ENCODE results near the gene WNT9B. TPM values are rescaled to one million over a fixed set of nuclear protein-coding genes. Genes with fewer than 3 reads are reported as not detected.

WNT9B gene
- total RNA-seq, 1 experiment from 2014 or later = not detected

GRCh38 chr17:46922804-46923635 is 71.6 kb downstream of the WNT9B start, which contains the start of gene GOSR2:
TSS of gene GOSR2 (plus strand) at chr17:46923160. CDS start at chr17:46923193, 33 bp downstream.
- peak within 1 kb of the TSS; percentile 89 for H3K4me3 ChIP-seq (ENCODE audit: low read depth, low read length)
- TF ChIP-seq, protein P1, sequence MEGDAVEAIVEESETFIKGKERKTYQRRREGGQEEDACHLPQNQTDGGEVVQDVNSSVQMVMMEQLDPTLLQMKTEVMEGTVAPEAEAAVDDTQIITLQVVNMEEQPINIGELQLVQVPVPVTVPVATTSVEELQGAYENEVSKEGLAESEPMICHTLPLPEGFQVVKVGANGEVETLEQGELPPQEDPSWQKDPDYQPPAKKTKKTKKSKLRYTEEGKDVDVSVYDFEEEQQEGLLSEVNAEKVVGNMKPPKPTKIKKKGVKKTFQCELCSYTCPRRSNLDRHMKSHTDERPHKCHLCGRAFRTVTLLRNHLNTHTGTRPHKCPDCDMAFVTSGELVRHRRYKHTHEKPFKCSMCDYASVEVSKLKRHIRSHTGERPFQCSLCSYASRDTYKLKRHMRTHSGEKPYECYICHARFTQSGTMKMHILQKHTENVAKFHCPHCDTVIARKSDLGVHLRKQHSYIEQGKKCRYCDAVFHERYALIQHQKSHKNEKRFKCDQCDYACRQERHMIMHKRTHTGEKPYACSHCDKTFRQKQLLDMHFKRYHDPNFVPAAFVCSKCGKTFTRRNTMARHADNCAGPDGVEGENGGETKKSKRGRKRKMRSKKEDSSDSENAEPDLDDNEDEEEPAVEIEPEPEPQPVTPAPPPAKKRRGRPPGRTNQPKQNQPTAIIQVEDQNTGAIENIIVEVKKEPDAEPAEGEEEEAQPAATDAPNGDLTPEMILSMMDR (IDR thresholded peaks at IDR 0.05; ENCODE audit: insufficient read depth in 1 of 2, low read depth in 1 of 2, low read length in 1 of 2, severe bottlenecking in 1 of 2, unreplicated experiment in 1 of 2) = no peak
- no peaks in the 10 kb centered on the region for H3K36me3 ChIP-seq (ENCODE audit: control insufficient read depth, insufficient read depth, low read length)
- H3K9me3 Mint-ChIP-seq (ENCODE audit: unreplicated experiment) = no peaks in the 10 kb centered on the region
- peak within 1 kb of the TSS; percentile 100 for H3K27ac Mint-ChIP-seq (ENCODE audit: unreplicated experiment)
- H3K27me3 ChIP-seq (replicated peaks; ENCODE audit: control insufficient read depth, insufficient read depth, low read length) = no peaks in the 10 kb centered on the region
- H3K4me1 ChIP-seq = peaks cover 18% of the 10 kb centered on the region
- peaks cover 14% of the 10 kb centered on the region for H3K36me3 Mint-ChIP-seq (ENCODE audit: insufficient read depth, unreplicated experiment)
- peak within 1 kb of the TSS; percentile 93 for H3K4me3 Mint-ChIP-seq (ENCODE audit: unreplicated experiment)
- peak; percentile 93 to 95 for DNase-seq
- BruUV-seq (replicated peaks) = no TSS peak
- POLR2A ChIA-PET = no interaction called here
- no peaks in the 10 kb centered on the region for H3K9me3 ChIP-seq
- no peaks in the 10 kb centered on the region for H3K27me3 Mint-ChIP-seq (ENCODE audit: insufficient read depth, unreplicated experiment)
- CTCF ChIA-PET = no interaction called here
- intact Hi-C loops (cut with micrococcal nuclease; ENCODE audit: unreplicated experiment) = loop anchor here (5.0 kb wide), 1 partner anchor 71 kb away; the partner anchor contains the start of gene WNT9B
- peaks cover 6% of the 10 kb centered on the region for H3K4me1 Mint-ChIP-seq (ENCODE audit: low read depth, unreplicated experiment)

DNA sequence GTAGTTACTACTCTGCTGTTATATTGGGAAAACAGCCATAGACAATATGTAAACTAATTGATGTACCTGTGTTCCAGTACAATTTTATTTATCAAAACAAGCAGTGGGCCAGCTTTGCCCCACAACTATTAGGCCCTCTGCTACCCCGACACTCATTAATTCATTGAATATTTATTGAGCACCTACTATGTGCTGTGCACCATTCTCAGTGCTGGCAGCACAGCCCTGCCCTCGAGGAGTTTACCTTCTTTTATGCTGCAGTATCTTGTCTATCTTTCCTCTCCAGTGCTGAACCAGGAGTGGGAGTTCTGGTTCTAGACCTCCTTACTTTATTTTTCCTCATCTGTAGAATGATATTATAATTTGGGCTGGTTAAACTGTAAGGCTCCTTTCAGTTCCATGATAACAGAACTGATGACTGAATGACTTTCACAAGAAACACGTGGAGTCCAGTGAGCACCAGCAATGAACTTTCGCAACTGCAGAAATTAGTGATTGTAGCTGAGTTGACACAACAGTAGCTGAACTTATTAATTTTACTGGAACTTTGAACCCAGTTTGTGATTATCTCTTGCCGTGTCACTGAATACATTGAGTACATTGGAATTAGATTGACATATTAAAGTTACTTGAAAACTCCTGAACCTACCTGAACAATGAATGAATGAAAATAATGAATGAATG is 73.9 kb downstream of the WNT9B start:
- H3K27ac Mint-ChIP-seq (ENCODE audit: unreplicated experiment) = no peak overlapping the region
- CTCF ChIA-PET = no interaction called here
- TF ChIP-seq, protein P1 (IDR thresholded peaks at IDR 0.05; ENCODE audit: insufficient read depth in 1 of 2, low read depth in 1 of 2, low read length in 1 of 2, severe bottlenecking in 1 of 2, unreplicated experiment in 1 of 2) = no peak
- no peak overlapping the region for H3K4me3 Mint-ChIP-seq (ENCODE audit: unreplicated experiment)
- H3K27me3 Mint-ChIP-seq (ENCODE audit: insufficient read depth, unreplicated experiment) = no peaks in the 10 kb centered on the region
- H3K9me3 Mint-ChIP-seq (ENCODE audit: unreplicated experiment) = no peaks in the 10 kb centered on the region
- POLR2A ChIA-PET = no interaction called here
- Histone ChIP-seq H3K9me3 (no peaks in the 10 kb centered on the region), H3K4me3 (ENCODE audit: low read depth, low read length) (no peak overlapping the region), H3K36me3 (ENCODE audit: control insufficient read depth, insufficient read depth, low read length) (peaks cover 2% of the 10 kb centered on the region; the same call in 1 of the 2 replicates), H3K27me3 (replicated peaks; ENCODE audit: control insufficient read depth, insufficient read depth, low read length) (no peaks in the 10 kb centered on the region), H3K4me1 (peaks cover 18% of the 10 kb centered on the region)
- no TSS peak for BruUV-seq (replicated peaks)
- intact Hi-C loops (cut with micrococcal nuclease; ENCODE audit: unreplicated experiment) = no loop called here
- peaks cover 15% of the 10 kb centered on the region for H3K4me1 Mint-ChIP-seq (ENCODE audit: low read depth, unreplicated experiment)
- DNase-seq = no peak
- H3K36me3 Mint-ChIP-seq (ENCODE audit: insufficient read depth, unreplicated experiment) = peaks cover 24% of the 10 kb centered on the region

DNA sequence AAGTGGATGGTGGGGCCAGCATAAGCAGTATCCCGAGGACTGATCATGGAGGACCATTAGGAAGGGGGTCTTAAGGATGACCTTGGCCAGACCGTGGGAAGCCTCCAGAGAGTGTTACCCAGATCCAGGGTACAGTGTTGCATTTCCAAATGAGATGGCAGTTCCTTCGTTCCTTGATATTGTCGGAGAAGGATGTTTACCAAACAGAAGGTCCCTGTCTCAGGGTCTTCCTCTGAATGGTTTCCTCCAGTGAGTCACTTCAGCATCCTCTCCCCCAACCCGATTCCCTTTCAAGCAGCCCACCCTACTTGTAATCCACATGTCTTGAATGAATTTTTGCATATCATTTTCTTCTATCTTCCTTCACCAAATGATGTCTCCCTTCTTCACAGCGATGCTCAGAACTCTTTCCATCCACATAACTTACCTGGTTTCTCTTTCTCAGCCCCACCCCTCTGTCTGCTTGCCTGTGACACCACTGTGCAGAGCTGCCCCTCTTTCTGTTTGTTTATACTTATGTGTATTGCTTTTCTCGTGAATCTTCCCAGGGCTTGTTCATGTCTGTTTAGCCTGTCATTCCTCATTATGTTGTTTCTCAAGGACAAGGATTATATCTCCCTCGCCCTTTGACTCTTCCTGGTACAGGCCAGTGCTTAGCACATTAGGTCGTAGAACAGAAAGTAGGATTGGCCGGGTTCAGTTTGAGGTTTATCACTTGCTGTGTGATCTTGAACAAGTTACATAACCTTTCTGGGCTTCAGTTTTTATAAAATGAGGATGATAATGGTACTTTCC is 77.3 kb downstream of the WNT9B start:
- intact Hi-C loops (cut with micrococcal nuclease; ENCODE audit: unreplicated experiment) = no loop called here

More for the DNA sequence above, 77.3 kb downstream of the WNT9B start:
- ChIA-PET CTCF (no interaction called here), POLR2A (no interaction called here)
- no peaks in the 10 kb centered on the region for H3K27me3 Mint-ChIP-seq (ENCODE audit: insufficient read depth, unreplicated experiment)
- no peaks in the 10 kb centered on the region for H3K9me3 Mint-ChIP-seq (ENCODE audit: unreplicated experiment)
- Histone ChIP-seq H3K36me3 (ENCODE audit: control insufficient read depth, insufficient read depth, low read length) (peaks cover 7% of the 10 kb centered on the region), H3K4me1 (peaks cover 18% of the 10 kb centered on the region), H3K27me3 (replicated peaks; ENCODE audit: control insufficient read depth, insufficient read depth, low read length) (no peaks in the 10 kb centered on the region), H3K9me3 (no peaks in the 10 kb centered on the region), H3K4me3 (ENCODE audit: low read depth, low read length) (no peak overlapping the region)
- H3K27ac Mint-ChIP-seq (ENCODE audit: unreplicated experiment) = no peak overlapping the region
- TF ChIP-seq, protein P1 (IDR thresholded peaks at IDR 0.05; ENCODE audit: insufficient read depth in 1 of 2, low read depth in 1 of 2, low read length in 1 of 2, severe bottlenecking in 1 of 2, unreplicated experiment in 1 of 2) = no peak
- H3K4me3 Mint-ChIP-seq (ENCODE audit: unreplicated experiment) = no peak overlapping the region
- no TSS peak for BruUV-seq (replicated peaks)
- H3K36me3 Mint-ChIP-seq (ENCODE audit: insufficient read depth, unreplicated experiment) = peaks cover 51% of the 10 kb centered on the region
- H3K4me1 Mint-ChIP-seq (ENCODE audit: low read depth, unreplicated experiment) = peaks cover 15% of the 10 kb centered on the region
- no peak for DNase-seq

All from Caco-2 (cell line).